Measurements from ENCODE around the gene SLC25A44. TPM values are rescaled to one million over a fixed set of nuclear protein-coding genes. Genes with fewer than 3 reads are reported as not detected.

SLC25A44 gene
- total RNA-seq, 4 donors from 2014 or later: 9.6 to 19.9 (median 18.9) TPM

DNA sequence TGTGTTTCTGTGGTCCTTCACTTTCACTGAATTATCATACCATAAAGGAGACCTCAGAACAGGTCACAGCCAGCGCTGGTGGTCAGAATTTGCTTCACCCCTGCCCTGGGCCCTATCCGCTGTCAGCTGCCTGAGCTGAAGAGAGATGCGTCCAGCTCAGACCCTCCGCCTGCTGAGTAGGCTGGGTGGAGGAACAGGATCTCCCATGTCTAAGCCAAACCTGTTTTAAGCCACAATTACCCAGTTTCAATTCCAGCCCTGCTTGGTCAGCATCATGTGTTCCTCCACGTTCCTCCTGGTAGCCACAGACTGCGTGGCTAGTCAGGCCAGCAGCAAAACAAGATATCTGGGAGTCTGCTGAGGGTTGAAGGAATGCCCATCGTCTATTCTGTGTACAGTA lies 34.6 kb downstream of the SLC25A44 start:
- in situ Hi-C loops (cut with MboI; ENCODE audit: low pct_ligation_motif_present in 1 of 4, low pct_unique_long_range_greater_than_20kb in 1 of 4, low sequenced_read_pairs in 3 of 4) (loop anchor here in 3 of 4 donors (5.0 to 10.0 kb wide), 3 partner anchors 81 to 136 kb away; no protein-coding TSS in a partner anchor), intact Hi-C loops (cut with DNase I; ENCODE audit: low total_unique reads) (no loop called here)
- WGBS, 2 donors (ENCODE audit: low coverage in 1 of 2): 85% methylated on average over 7 of the region's 7 CpGs; no CpG with 5 or more reads in 1 of the 2 donors
- Histone ChIP-seq H3K4me3 (no peak overlapping the region), H3K4me1 (peaks cover 0 to 10% (median 4%) of the 10 kb centered on the region in 4 donors), H3K9me3 (no peaks in the 10 kb centered on the region), H3K36me3 (peaks cover 0 to 9% (median 0%) of the 10 kb centered on the region in 4 donors), H3K27ac (no peak overlapping the region), H3K27me3 (no peaks in the 10 kb centered on the region)
- DNase-seq: no peak
- no peak for TF ChIP-seq EP300 (IDR thresholded peaks at IDR 0.05; ENCODE audit: low read depth)
- TF ChIP-seq, protein P1, sequence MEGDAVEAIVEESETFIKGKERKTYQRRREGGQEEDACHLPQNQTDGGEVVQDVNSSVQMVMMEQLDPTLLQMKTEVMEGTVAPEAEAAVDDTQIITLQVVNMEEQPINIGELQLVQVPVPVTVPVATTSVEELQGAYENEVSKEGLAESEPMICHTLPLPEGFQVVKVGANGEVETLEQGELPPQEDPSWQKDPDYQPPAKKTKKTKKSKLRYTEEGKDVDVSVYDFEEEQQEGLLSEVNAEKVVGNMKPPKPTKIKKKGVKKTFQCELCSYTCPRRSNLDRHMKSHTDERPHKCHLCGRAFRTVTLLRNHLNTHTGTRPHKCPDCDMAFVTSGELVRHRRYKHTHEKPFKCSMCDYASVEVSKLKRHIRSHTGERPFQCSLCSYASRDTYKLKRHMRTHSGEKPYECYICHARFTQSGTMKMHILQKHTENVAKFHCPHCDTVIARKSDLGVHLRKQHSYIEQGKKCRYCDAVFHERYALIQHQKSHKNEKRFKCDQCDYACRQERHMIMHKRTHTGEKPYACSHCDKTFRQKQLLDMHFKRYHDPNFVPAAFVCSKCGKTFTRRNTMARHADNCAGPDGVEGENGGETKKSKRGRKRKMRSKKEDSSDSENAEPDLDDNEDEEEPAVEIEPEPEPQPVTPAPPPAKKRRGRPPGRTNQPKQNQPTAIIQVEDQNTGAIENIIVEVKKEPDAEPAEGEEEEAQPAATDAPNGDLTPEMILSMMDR (IDR thresholded peaks at IDR 0.05): no peak
- no peak for TF ChIP-seq POLR2AphosphoS5 (IDR thresholded peaks at IDR 0.05)
- TF ChIP-seq POLR2A (IDR thresholded peaks at IDR 0.05): no peak

DNA sequence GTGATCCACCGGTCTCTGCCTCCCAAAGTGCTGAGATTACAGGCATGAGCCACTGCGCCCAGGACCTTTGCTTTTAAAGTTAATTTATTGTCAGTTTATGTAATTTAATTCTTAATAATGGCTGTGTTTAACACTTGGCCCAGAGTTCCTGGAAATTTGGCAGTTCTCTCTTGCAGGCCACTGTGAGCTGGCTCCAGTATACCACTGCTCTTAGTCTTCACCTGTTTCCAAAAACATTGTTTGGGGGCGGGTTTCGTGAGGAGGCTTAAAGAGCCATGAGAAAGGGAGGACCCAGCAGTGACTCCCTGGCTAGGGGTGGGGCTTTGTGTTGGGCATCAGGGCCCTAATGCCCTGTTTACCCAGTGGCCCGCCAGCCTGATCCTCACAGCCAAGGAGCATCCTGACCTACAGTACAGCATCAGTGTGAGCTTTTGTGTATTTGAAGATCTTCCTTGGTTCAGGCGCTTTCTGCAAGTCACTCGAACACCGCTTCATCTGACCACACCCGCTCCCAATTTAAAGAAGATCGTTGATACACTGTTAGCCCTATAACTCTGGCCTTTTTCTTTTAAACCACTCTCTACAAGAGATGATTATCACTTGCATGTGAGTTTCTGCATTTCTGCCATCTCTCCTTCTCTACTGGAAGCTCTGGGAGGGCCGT lies 36.0 kb downstream of the SLC25A44 start:
- TF ChIP-seq EP300 (IDR thresholded peaks at IDR 0.05; ENCODE audit: low read depth) (no peak), POLR2A (IDR thresholded peaks at IDR 0.05) (no peak), POLR2AphosphoS5 (IDR thresholded peaks at IDR 0.05) (no peak)
- TF ChIP-seq, protein P1 (IDR thresholded peaks at IDR 0.05): no peak
- peaks cover 0 to 8% (median 4%) of the 10 kb centered on the region in 4 donors for H3K4me1 ChIP-seq
- 80 to 84% methylated on average over 2 to 11 of the region's 11 CpGs for WGBS, 2 donors (ENCODE audit: low coverage in 1 of 2)
- no peak overlapping the region for H3K4me3 ChIP-seq
- H3K27ac ChIP-seq: peak overlapping the region in 1 of 4 donors; percentile 6
- no peaks in the 10 kb centered on the region for H3K27me3 ChIP-seq
- intact Hi-C loops (cut with DNase I; ENCODE audit: low total_unique reads): no loop called here
- H3K36me3 ChIP-seq: peaks cover 0 to 20% (median 5%) of the 10 kb centered on the region in 4 donors
- no peaks in the 10 kb centered on the region for H3K9me3 ChIP-seq
- DNase-seq: no peak
- in situ Hi-C loops (cut with MboI; ENCODE audit: low pct_ligation_motif_present in 1 of 4, low pct_unique_long_range_greater_than_20kb in 1 of 4, low sequenced_read_pairs in 3 of 4): loop anchor here in 3 of 4 donors (5.0 to 10.0 kb wide), 3 partner anchors 83 to 138 kb away; no protein-coding TSS in a partner anchor

DNA sequence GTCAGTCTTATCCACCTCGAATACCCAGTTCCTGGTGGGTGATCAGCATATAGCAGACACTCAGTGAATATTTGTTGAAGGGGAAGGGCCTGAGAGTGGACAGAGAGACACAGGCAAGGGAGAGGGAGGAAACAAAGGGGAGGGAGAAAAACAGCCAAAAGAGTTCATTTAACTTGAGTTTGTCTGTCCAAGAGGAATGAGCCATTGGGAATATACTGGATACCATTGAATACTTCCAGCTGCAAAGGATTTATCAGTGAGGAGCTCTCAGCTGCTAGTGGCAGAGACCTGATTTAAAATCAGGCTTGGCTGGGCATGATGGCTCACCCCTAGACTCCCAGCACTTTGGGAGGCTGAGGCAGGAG lies 36.6 kb downstream of the SLC25A44 start:
- WGBS, 2 donors (ENCODE audit: low coverage in 1 of 2): 80 to 89% methylated on average over 1 of the region's 1 CpG
- intact Hi-C loops (cut with DNase I; ENCODE audit: low total_unique reads): no loop called here
- H3K36me3 ChIP-seq: peaks cover 0 to 20% (median 5%) of the 10 kb centered on the region in 4 donors

DNA sequence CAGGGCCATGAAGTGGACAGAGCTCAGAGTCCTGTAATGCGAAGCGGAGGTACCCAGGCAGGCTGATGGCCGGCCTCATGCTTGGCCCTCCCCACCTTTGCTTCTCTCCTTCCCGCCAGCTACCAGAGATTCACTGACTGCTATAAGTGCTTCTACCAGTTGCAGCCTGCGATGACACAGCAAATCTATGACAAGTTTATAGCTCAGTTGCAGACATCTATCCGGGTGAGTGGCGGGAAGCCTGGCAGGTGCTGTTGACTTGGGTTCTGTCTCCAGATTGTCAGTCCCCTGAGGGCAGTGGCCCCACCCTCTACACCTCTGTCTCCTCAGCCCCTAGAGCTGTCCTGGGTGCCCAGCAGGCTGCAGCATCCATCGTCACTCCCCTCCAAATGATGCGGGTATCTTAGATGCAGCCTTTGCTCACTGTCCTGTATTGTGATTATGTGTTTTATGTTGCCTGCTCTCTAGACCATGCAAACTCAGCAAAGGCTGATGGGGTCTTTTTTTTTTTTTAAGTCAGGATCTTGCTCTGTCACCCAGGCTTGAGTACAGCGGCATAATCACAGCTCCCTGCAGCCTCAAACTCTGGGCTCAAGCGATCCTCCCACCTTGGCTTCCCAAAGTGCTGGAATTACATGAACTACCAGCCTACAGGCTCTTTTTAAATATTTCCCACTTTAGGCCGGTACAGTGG lies 38.4 kb downstream of the SLC25A44 start:
- no peak for DNase-seq
- TF ChIP-seq EP300 (IDR thresholded peaks at IDR 0.05; ENCODE audit: low read depth): no peak
- no peak for TF ChIP-seq POLR2AphosphoS5 (IDR thresholded peaks at IDR 0.05)
- no peak for TF ChIP-seq POLR2A (IDR thresholded peaks at IDR 0.05)
- TF ChIP-seq, protein P1 (IDR thresholded peaks at IDR 0.05): no peak
- Histone ChIP-seq H3K4me3 (no peak overlapping the region), H3K36me3 (peaks cover 0 to 27% (median 11%) of the 10 kb centered on the region in 4 donors), H3K27ac (no peak overlapping the region), H3K27me3 (no peaks in the 10 kb centered on the region), H3K4me1 (no peaks in the 10 kb centered on the region), H3K9me3 (no peaks in the 10 kb centered on the region)
- in situ Hi-C loops (cut with MboI; ENCODE audit: low pct_ligation_motif_present in 1 of 4, low pct_unique_long_range_greater_than_20kb in 1 of 4, low sequenced_read_pairs in 3 of 4): no loop called here
- WGBS, 2 donors (ENCODE audit: low coverage in 1 of 2): 85 to 98% methylated on average over 3 to 12 of the region's 12 CpGs
- intact Hi-C loops (cut with DNase I; ENCODE audit: low total_unique reads): no loop called here

More for the DNA sequence above, 36.6 kb downstream of the SLC25A44 start:
- no peaks in the 10 kb centered on the region for H3K27me3 ChIP-seq
- no peak overlapping the region for H3K4me3 ChIP-seq
- no peak for TF ChIP-seq EP300 (IDR thresholded peaks at IDR 0.05; ENCODE audit: low read depth)
- TF ChIP-seq POLR2AphosphoS5 (IDR thresholded peaks at IDR 0.05): no peak
- TF ChIP-seq, protein P1 (IDR thresholded peaks at IDR 0.05): no peak
- TF ChIP-seq POLR2A (IDR thresholded peaks at IDR 0.05): no peak
- DNase-seq: no peak
- H3K9me3 ChIP-seq: no peaks in the 10 kb centered on the region
- in situ Hi-C loops (cut with MboI; ENCODE audit: low pct_ligation_motif_present in 1 of 4, low pct_unique_long_range_greater_than_20kb in 1 of 4, low sequenced_read_pairs in 3 of 4): no loop called here
- H3K27ac ChIP-seq: peak overlapping the region in 1 of 4 donors; percentile 6
- H3K4me1 ChIP-seq: peaks cover 0 to 3% (median 1%) of the 10 kb centered on the region in 4 donors
